Upper lobe of left lung (tissue), 4 donors: ENCODE data around the gene C4orf51.

ENCODE experiments used
- CTCF ChIP-seq, 6 experiments: fragments of 450-650 bp in 4 of 6; fragments of 200-600 bp in 2 of 6; sonication (generic) in 2 of 6; IDR thresholded peaks; one replicate each; pipeline ENCODE4 v1.5.1; 2016 to 2019; ENCODE audit warnings: antibody characterized with exemption in 6 of 6
- EP300 ChIP-seq, 4 donors: sonication (generic); formaldehyde crosslinking; IDR thresholded peaks; one replicate each; pipeline ENCODE4 v1.5.1; 2017; ENCODE audit warnings: antibody characterized with exemption in 4 of 4, control low read depth in 2 of 4
- POLR2A ChIP-seq, 4 donors: fragments of 450-650 bp; IDR thresholded peaks; one replicate each; pipeline ENCODE4 v1.5.1; 2016 to 2017; ENCODE audit warnings: antibody characterized with exemption in 4 of 4, mild to moderate bottlenecking in 2 of 4

- TF ChIP-seq POLR2A (IDR thresholded peaks at IDR 0.05) (no peak), CTCF (IDR thresholded peaks at IDR 0.05) (no peak), EP300 (IDR thresholded peaks at IDR 0.05) (no peak)
Observed at GRCh38 chr4:145760961-145761929, 81.3 kb downstream of the C4orf51 start.
